NCI-H146 treated with DMSO at 0.1 percent for 48 hours (cell line): ENCODE data around the gene PHAF1.

Source experiments
- DNase-seq: peaks from one replicate; lab custom pipeline; 2025; ENCODE audit not compliant: unreplicated experiment; lab: John Stamatoyannopoulos, UW

The PHAF1 gene

DNA sequence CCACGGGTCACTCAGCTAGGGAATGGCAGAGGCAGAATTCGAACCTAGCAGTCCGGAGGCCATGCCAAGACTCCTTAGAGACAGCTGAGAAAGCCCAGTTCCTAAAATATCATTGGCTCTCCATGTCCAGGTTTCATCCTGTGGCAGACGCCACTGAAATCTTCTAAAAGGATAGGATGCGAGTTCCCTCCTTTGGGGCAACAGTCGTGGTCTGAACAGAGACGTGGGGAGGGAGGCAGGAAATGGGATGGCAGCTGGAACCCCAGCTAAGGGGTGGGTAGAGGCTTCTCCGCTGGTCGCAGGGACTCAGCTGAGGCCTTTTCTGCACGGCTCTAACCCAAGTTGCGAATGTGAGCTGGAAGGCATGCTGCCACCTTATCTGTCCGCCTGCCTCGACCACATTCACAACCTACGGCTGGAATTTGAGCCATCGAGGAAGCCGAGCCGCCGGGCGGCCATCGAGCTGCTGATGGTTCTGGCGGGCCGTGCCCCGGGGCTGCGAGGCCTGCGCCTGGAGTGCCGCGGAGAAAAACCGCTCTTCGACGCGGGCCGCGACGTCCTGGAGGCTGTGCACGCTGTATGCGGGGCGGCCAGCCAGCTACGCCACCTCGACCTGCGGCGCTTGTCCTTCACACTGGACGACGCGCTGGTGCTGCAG is 52.9 kb downstream of the PHAF1 start:
- no peak for DNase-seq

DNA sequence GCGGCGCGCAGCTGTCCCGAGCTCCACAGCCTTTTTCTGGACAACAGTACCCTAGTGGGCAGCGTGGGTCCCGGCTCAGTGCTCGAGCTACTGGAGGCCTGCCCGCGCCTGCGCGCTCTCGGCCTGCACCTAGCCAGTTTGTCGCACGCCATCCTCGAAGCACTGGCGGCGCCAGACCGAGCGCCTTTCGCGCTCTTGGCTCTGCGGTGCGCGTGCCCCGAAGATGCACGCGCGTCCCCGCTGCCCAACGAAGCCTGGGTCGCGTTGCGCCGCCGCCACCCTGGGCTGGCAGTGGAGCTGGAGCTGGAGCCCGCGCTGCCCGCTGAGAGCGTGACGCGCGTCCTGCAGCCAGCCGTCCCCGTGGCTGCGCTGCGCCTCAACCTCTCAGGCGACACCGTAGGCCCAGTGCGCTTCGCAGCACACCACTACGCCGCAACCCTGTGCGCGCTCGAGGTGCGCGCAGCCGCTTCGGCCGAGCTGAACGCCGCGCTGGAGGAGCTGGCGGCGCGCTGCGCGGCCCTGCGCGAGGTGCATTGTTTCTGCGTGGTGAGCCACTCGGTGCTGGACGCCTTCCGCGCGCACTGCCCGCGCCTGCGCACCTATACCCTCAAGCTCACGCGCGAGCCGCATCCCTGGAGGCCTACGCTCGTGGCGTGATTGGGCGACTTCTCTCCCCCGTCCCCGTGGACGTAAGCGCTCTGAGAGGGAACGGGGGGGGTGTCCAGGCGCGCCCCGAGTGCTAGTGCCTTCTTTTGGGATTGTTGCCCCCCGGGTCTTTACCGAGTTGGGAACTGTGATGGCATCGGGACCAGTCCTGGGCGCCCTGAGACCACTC is 53.6 kb downstream of the PHAF1 start:
- DNase-seq: peak; percentile 42

DNA sequence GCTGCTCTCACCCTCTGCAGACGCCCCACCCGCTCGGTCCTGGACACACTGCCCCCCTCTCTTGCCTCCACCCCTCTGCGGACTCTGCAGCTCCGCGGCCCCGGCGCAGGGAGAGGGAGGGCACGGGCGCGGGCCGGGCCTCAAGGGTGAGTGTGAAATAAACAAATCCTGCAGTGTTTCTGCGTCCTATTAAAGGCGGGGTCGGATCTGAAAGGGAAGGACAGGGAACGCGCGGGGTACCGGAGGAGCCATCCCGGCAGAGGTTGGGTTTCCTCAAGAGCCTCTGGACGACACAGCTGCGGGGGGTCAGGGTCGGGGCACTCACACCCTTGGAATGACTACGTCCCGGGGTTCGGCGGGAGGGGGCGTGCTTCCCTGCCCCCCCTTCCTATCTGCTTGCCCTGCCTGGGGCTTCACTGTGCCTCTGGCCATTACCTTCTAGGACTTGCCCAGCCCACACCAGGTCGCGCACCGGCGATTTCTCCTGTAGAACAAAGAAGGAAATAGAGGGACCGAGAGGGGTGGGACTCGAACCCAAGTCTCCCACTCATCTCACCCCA is 54.3 kb downstream of the PHAF1 start:
- no peak for DNase-seq

DNA sequence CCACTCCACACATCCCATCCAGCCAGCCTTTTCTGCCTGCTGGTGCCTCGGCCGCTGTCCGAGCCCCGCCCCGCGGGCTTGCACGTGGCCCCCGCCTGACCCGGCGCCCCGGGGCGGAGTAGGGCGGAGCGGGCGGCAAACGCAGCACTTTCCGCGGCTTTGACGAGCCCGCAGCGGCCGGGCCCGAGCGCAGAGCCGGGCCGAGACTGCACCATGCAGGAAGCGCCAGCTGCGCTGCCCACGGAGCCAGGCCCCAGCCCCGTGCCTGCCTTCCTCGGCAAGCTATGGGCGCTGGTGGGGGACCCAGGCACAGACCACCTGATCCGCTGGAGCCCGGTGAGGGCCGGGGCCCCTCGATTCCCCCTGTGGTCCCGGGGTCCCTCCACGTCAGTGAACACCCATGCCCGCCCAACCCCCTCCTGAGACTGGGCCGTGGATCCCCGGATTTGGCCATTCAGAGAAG is 54.9 kb downstream of the PHAF1 start, which contains the start of gene HSF4:
TSS of gene HSF4 (plus strand) at position 147 of the 463 bp plus-strand sequence. CDS start at position 214, 67 bp downstream.
- DNase-seq: no peak

DNA sequence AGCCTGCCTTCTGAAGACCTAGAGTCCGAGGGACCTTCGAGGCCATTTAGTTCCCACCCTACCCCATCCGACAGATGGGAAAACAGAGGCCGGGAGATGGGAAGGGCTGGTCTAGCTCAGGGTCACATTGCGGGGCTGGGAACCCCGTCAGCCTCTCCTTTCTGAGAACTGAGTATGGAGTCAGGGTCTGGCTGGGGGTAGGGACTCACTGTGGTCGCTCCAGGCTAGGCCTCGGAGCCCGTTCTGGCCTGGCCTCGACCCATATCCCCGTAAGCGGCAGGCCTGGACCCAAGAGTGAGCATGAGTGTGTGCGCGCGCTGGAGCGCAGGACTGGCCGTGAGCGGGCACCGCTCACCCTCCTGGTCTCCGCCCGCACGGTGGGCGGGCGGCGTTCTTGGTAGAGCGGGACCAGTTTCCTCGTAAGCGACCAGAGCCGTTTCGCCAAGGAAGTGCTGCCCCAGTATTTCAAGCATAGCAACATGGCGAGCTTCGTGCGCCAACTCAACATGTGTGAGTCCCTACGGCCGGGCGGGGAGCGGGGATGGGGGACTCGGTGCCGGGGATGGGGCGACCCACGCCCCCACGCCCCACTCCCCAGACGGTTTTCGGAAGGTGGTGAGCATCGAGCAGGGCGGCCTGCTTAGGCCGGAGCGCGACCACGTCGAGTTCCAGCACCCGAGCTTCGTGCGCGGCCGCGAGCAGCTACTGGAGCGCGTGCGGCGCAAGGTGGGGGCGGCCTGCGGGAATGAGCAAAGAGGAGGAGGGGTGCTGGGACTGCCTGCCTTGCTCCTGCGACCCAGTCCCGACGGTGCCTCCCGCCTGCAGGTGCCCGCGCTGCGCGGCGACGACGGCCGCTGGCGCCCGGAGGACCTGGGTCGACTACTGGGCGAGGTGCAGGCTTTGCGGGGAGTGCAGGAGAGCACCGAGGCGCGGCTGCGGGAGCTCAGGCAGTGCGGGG is 55.7 kb downstream of the PHAF1 start:
- DNase-seq: no peak

DNA sequence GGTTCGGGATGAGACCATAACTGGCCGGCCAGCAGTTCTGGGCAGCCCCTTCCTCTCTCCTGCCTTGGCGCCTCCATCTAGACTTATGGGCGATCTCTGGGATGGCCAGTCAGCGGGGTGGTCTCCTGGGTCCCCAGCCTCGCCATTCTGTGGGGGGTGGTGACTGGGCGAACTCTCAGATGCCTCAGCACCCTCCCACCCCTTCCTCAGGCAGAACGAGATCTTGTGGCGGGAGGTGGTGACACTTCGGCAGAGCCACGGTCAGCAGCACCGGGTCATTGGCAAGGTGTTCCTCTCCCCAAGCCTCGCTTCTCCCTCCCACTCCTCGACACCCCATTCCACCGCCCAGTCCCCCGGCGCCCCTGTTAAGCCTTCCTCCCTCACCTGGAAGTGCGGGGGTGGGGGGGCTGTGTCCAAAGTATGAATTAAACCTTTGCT is 56.4 kb downstream of the PHAF1 start:
- no peak for DNase-seq

DNA sequence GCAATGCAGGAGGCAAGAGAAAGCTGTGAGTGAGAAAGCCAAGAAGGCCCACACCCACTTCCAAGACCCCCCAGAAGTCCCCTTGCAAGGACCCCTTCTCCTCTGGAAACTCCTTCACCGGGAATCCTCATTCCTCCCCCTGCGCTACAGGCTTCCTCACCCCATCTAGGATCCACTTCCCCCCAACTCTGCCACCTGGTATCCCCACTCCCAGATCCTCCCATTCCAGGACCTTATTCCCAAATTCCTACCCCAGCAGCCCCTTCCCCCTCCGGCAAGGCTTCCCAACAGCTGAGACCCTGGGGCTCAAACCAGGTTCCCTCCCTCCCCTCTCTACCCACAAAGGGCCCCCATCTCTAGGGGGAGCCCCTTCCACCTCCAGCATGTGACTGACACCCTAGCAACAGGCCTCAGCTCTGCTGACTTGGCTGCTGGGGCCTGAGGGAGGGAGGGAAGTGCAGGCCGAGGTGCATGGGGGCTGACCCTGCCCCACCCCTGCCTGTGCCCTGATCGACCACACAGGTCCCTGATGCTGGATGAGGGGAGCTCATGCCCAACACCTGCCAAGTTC is 56.9 kb downstream of the PHAF1 start:
- no peak for DNase-seq

DNA sequence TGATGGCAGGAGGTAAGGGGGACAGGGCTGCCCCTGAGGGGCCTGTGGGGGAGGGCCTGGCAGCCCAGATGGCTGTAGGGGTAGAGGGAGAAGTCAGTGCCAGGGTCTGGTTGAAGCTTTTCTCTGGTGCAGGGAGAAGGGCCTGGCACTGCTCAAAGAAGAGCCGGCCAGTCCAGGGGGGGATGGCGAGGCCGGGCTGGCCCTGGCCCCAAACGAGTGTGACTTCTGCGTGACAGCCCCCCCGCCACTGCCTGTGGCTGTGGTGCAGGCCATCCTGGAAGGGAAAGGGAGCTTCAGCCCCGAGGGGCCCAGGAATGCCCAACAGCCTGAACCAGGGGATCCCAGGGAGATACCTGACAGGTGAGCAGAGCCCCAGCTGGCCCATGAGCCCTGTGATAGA is 57.8 kb downstream of the PHAF1 start:
- no peak for DNase-seq

DNA sequence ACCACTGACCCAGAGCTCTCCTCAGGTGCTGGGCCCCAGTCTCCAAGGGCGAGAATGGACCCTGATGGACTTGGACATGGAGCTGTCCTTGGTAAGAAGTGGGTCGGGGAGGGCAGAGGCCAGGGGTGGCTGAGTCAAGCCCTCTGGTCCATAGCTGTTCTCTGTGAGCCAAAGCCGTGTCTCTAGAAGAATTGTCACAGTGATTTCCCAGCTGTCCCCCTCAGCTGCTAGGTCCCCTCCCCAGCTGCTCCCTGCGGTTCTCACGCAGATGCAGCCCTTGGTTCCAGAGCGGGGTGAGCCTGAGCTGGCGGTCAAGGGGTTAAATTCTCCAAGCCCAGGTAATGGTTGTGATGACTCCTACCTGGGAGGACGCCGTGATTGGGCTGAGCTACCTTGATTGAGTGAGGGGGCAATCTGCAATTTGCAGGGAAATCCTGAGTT is 59.3 kb downstream of the PHAF1 start:
- DNase-seq: no peak

DNA sequence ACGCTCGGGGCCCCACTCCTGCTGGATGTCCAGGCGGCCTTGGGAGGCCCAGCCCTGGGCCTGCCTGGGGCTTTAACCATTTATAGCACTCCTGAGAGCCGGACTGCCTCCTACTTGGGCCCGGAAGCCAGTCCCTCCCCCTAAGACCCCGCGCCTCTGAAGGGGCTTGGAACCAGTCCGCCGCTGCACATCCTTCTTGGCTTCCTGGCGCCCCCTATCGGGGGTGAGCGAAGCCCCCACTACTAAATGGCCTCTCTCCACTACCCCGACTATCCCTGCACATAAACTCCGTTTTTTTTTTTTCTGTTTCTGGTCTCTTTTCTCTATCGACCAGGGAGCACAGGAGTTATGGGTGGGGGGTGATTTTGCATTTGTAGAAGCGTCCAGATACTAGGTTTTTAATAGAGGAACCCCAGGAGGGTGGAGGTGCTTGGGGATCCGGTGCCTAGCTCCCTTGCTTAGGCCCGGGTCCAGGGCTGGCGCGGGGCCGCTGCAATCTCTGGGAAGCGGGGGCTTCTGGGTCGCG is 60.0 kb downstream of the PHAF1 start:
- no peak for DNase-seq

DNA sequence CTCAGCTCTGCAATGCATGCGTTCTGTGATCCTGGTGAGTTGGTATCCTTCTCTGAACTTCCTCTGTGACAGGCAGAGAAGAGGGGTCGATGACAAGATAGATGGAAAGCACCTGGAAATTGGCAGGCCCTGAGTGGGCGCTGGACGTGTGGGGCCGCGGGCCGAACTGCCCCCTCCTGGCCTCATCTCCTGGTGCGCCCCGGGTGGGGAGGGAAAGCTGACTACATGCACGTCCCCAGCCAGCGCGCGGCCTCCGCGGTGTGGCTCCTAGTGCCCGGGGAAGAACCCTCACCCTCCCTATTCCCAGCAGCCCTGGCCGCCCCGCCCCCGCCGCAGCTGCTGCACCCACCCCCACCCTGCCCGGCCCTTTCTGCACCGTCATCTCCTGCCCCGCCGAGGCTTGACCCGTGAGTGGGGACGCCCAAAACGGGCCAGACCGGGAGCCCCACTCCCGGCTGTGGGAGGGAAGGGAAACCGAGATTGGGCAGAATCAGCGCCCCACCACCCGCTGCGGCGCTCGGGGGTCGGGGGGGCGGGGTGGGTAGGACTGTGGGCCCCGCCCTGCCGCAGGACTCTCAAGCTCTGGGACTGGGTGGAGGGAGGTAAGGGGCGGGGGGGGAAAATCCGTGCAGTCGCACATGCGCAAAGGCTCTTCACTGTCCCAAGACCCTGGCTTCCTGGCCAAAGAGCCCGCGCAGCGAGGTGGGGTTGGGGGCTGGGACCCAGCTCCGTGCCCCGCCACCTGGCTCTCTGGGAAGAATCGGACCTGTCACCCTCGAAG is 60.6 kb downstream of the PHAF1 start, which contains the start of gene NOL3:
TSS of gene NOL3 (plus strand) at position 371 of the 781 bp plus-strand sequence.
- peak; percentile 69 for DNase-seq

DNA sequence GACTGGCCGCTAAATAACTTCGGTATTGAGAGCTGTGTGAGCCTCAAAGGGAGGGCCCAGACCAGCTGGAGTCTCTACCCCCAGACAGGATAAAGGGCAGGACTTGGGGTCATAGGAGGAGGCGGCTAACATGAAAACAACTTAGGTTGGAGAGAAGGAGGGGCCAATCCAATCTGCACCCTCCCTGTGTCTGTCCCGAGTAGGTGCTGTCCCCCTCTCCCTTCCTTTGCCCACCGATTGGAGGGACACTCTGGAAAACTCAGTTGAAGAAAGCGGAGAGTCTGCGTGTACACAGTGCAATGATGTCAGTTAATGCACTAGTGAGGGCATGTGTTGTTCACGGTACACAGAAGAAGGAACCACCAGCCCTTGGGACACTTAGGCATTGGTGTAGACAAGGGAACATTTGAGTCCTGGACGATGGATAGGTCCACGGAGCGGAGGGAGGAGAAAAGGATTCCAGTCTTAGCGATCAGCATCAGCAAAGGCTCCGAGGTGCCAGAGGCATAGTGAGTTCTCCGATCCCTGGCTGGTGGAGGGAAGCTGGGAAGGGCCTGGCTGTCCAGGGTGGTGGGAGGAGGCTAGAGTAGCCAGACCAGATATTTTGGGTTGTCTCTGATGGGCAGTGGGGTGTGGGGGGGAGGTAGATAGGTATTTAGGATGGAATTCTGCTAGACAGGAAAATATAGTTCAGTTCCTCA is 61.4 kb downstream of the PHAF1 start:
- no peak for DNase-seq

DNA sequence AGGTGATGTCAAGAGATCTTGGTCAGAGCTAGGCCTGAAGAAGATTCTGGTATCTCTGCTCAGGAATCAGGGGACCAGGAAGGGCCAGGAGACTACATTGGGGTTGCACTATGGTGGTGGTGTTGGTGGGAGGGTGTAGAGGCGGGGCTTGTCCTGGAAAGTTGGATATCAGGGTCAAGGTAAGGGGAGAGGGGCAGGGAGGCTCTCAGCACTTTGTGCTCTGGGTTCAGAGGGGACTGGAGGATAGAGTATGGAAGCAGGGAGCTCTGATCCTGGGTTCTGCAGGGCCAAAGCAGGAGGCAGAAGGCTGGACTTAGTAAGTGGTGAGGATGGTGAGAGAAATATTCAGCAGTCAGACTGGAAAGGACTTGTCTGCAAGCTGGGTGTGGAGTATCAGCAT is 63.6 kb downstream of the PHAF1 start:
- DNase-seq: no peak

DNA sequence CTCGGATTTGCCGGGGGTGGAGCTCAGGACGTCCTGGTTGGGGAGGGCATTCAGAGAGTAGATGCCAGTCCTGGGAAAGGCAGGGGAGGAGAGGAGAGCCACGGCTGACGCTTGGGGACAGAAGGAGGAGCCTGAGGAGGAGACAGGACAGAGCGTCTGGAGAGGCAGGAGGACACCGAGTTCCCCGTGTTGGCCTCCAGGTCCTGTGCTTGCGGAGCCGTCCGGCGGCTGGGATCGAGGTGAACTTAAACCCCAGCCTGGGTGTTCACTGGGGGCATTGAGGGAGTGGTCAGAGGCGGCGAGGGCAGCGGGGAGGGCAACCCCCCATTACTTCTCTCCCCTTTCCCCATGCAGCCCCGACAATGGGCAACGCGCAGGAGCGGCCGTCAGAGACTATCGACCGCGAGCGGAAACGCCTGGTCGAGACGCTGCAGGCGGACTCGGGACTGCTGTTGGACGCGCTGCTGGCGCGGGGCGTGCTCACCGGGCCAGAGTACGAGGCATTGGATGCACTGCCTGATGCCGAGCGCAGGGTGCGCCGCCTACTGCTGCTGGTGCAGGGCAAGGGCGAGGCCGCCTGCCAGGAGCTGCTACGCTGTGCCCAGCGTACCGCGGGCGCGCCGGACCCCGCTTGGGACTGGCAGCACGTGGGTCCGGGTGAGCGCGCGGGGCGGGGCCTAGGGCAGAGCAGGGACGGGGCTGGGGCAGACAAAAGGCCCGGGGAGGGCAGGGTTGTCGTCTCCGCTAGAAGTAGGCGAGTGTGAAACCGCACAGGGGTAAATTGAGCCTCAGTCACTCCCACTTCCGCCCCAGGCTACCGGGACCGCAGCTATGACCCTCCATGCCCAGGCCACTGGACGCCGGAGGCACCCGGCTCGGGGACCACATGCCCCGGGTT is 64.3 kb downstream of the PHAF1 start:
- peak; percentile 51 for DNase-seq

DNA sequence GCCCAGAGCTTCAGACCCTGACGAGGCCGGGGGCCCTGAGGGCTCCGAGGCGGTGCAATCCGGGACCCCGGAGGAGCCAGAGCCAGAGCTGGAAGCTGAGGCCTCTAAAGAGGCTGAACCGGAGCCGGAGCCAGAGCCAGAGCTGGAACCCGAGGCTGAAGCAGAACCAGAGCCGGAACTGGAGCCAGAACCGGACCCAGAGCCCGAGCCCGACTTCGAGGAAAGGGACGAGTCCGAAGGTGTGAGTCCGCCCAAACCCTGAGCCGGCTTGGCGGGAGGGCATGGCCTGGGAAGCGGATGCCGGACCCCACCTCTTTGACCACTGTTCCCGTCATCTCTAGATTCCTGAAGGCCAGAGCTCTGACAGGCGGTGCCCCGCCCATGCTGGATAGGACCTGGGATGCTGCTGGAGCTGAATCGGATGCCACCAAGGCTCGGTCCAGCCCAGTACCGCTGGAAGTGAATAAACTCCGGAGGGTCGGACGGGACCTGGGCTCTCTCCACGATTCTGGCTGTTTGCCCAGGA is 65.0 kb downstream of the PHAF1 start:
- DNase-seq: no peak

DNA sequence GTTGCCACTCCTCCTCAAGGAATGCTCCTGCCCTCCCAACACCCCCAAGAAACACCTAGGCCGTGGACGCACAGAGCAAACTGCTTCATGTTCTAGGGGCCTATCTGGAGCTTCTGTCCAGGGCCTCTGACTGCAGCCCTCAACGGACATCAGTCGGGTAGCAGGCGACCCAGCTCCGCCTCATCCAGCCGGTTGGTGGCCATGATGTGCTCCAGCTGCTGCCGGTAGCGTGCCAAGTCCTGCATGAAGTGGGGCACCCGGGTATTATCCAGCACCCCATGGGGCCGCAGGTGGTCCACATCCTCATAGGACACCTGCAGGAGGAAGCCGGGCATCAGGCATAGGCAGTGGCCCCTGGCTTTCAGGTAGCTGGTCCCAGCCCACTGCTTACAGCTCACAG is 66.9 kb downstream of the PHAF1 start:
- no peak for DNase-seq
